Vagina (tissue), 2 donors: Measurements from ENCODE around the gene CFAP74. TPM values are rescaled to one million over a fixed set of nuclear protein-coding genes. Genes with fewer than 3 reads are reported as not detected.

ENCODE experiments used
- DNase-seq, 2 donors: peaks; one replicate each; pipeline ENCODE4 v3.0.0-alpha.2; 2017; ENCODE audit errors: extremely low spot score in 2 of 2
- H3K27ac ChIP-seq: fragments of 200-600 bp; sonication (generic); one replicate; pipeline ENCODE4 v1.5.1; 2019
- H3K27me3 ChIP-seq: fragments of 200-600 bp; sonication (generic); one replicate; pipeline ENCODE4 v1.5.1; 2019
- H3K36me3 ChIP-seq, 2 donors: fragments of 200-600 bp; sonication (generic); one replicate each; pipeline ENCODE4 v1.5.1; 2017 to 2019
- H3K4me1 ChIP-seq: fragments of 200-600 bp; sonication (generic); one replicate; pipeline ENCODE4 v1.5.1; 2019
- H3K4me3 ChIP-seq, 2 donors: fragments of 200-600 bp; sonication (generic); 1 replicate in 1 of 2; 2 replicates in 1 of 2; pipeline ENCODE4 v1.5.1; 2016 to 2019
- H3K9me3 ChIP-seq: fragments of 200-600 bp; sonication (generic); one replicate; pipeline ENCODE4 v1.5.1; 2019
- POLR2A ChIP-seq, 2 donors: fragments of 450-650 bp; IDR thresholded peaks; one replicate each; pipeline ENCODE4 v1.6.1; 2017; ENCODE audit warnings: antibody characterized with exemption in 2 of 2, mild to moderate bottlenecking in 2 of 2, moderate library complexity in 2 of 2
- POLR2AphosphoS5 ChIP-seq, 2 donors: sonication (generic); formaldehyde crosslinking; IDR thresholded peaks; one replicate each; pipeline ENCODE4 v1.9.0; 2017; ENCODE audit warnings: antibody characterized with exemption in 2 of 2, mild to moderate bottlenecking in 2 of 2, low read depth in 1 of 2; ENCODE audit not compliant: insufficient read depth in 1 of 2
- intact Hi-C: fragments of 100-400 bp; cut with DNase I; formaldehyde crosslinking; loops from one replicate; pipeline ENCODE4 v1.15.1; 2023
- total RNA-seq: library from RNA; depleted of rRNA; stranded (reverse); fragments of >200 nt; gene quantifications from one replicate; pipeline ENCODE4 v1.2.3, GENCODE V29; 2016
- TF ChIP-seq, protein P1 (sequence below), 3 experiments: fragments of 450-650 bp in 2 of 3; fragments of 200-600 bp in 1 of 3; sonication (generic) in 1 of 3; IDR thresholded peaks; one replicate each; pipeline ENCODE4 v1.5.1; 2017 to 2019; ENCODE audit warnings: antibody characterized with exemption in 3 of 3, mild to moderate bottlenecking in 2 of 3, moderate library complexity in 2 of 3

CFAP74 gene
- total RNA-seq, 1 donor from 2014 or later = not detected

- intact Hi-C loops = no loop called here
- peaks cover 7% of the 10 kb centered on the region for H3K4me1 ChIP-seq
- peaks cover 4% of the 10 kb centered on the region for H3K27me3 ChIP-seq
- DNase-seq = no peak
- TF ChIP-seq, protein P1, sequence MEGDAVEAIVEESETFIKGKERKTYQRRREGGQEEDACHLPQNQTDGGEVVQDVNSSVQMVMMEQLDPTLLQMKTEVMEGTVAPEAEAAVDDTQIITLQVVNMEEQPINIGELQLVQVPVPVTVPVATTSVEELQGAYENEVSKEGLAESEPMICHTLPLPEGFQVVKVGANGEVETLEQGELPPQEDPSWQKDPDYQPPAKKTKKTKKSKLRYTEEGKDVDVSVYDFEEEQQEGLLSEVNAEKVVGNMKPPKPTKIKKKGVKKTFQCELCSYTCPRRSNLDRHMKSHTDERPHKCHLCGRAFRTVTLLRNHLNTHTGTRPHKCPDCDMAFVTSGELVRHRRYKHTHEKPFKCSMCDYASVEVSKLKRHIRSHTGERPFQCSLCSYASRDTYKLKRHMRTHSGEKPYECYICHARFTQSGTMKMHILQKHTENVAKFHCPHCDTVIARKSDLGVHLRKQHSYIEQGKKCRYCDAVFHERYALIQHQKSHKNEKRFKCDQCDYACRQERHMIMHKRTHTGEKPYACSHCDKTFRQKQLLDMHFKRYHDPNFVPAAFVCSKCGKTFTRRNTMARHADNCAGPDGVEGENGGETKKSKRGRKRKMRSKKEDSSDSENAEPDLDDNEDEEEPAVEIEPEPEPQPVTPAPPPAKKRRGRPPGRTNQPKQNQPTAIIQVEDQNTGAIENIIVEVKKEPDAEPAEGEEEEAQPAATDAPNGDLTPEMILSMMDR (IDR thresholded peaks at IDR 0.05) = no peak
- TF ChIP-seq POLR2A (IDR thresholded peaks at IDR 0.05) (no peak), POLR2AphosphoS5 (IDR thresholded peaks at IDR 0.05; ENCODE audit: insufficient read depth in 1 of 2, low read depth in 1 of 2) (no peak)
- H3K36me3 ChIP-seq = no peaks in the 10 kb centered on the region
- H3K27ac ChIP-seq = no peak within 1 kb of the TSS
- H3K9me3 ChIP-seq = no peaks in the 10 kb centered on the region
- H3K4me3 ChIP-seq = peak within 1 kb of the TSS; percentile 20 to 45
These were observed 15.6 kb upstream of the CFAP74 start, which contains the start of gene GABRD for GRCh38 chr1:2019172-2019543. GABRD (plus strand) TSS chr1:2019345; CDS start chr1:2019424, 79 bp downstream.

GRCh38 chr1:2018217-2019171 lies 14.9 kb upstream of the CFAP74 start:
- intact Hi-C loops = no loop called here
- Histone ChIP-seq H3K36me3 (no peaks in the 10 kb centered on the region), H3K4me3 (no peak overlapping the region), H3K27me3 (peaks cover 4% of the 10 kb centered on the region), H3K4me1 (peaks cover 7% of the 10 kb centered on the region), H3K9me3 (no peaks in the 10 kb centered on the region), H3K27ac (no peak overlapping the region)
- no peak for DNase-seq
- TF ChIP-seq, protein P1 (IDR thresholded peaks at IDR 0.05) = no peak

DNA sequence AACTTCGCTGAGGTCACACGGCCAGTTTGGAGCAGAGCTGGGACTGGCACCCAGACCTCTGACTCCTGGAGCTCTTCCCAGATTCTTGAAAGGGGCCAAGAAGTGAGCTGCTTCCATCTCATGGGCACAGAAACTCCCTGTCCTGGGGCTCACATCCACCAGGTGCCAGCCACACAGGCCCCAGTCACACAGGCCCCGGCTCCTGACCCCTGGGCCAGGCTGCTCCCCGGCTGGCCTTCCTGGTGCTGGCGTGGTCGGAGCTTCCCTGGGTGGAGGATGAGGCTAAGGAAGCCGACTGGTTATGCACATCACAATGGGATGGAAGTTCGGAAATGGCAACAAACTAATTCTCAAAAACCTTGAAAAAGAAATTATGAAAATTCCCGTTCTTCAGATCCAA lies 12.5 kb upstream of the CFAP74 start:
- no peak for DNase-seq
- no peak overlapping the region for H3K4me3 ChIP-seq
- intact Hi-C loops = no loop called here
- H3K36me3 ChIP-seq = no peaks in the 10 kb centered on the region
- no peaks in the 10 kb centered on the region for H3K9me3 ChIP-seq
- no peak for TF ChIP-seq POLR2A (IDR thresholded peaks at IDR 0.05)
- no peak for TF ChIP-seq POLR2AphosphoS5 (IDR thresholded peaks at IDR 0.05; ENCODE audit: insufficient read depth in 1 of 2, low read depth in 1 of 2)
- TF ChIP-seq, protein P1 (IDR thresholded peaks at IDR 0.05) = no peak
- peaks cover 4% of the 10 kb centered on the region for H3K27me3 ChIP-seq
- H3K27ac ChIP-seq = no peak overlapping the region
- peaks cover 7% of the 10 kb centered on the region for H3K4me1 ChIP-seq

DNA sequence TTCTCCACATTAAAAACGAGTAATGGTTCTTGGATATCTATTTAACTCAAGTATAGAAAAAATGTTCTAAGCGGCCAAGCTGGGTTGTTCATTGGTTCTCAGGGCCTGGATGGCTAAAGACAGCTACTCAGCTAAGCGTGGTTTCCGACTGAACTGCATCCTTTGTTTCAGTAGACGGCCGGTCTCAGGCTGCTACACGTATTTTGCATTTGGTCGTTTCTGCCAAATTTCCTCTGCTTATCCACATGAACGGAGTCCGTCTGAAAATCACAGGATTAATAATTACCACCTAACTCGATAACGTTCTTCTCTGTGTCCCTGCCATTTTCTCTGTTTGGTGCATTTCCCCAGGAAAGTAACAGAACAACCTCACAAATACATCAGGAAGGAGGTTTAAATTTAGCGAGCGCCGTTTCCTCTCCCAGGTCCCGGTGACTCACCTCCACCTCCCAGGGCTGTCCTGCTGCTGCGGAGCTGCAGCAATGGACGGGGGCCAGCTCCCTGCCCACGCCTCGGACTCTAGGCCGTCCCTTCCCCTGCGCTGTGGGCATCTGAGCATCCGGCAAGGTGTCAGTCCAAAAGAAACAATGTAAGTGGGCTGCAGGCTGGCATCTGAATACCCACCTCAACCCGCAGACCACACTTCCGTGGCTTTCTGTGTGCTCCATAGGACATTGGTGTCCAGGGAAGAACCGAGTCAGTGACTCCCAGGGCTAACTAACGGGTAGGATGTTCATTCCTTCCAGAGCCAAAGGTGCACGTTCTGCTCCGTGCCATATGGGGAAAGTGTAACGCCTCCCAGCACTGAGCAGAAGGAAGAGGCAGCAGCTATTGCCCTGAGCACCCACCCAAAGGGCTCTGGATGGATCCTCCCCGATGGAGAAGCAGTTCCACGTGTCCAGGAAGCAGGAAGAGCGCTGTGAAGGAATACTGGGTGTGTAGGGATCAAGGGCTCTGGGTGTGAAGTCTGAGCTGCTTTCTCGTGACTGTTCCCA lies 11.5 kb upstream of the CFAP74 start:
- H3K4me3 ChIP-seq = no peak overlapping the region

More for the DNA sequence above, 11.5 kb upstream of the CFAP74 start:
- no peaks in the 10 kb centered on the region for H3K36me3 ChIP-seq
- H3K4me1 ChIP-seq = peaks cover 7% of the 10 kb centered on the region
- no peak overlapping the region for H3K27ac ChIP-seq
- H3K9me3 ChIP-seq = no peaks in the 10 kb centered on the region
- TF ChIP-seq, protein P1 (IDR thresholded peaks at IDR 0.05) = no peak
- no peak for TF ChIP-seq POLR2A (IDR thresholded peaks at IDR 0.05)
- no peak for DNase-seq
- peaks cover 4% of the 10 kb centered on the region for H3K27me3 ChIP-seq
- intact Hi-C loops = no loop called here
